Peyer's patch (tissue), 4 donors: ENCODE data around the gene PTH1R.

Source experiments
- POLR2A ChIP-seq, 2 donors: fragments of 450-650 bp; IDR thresholded peaks; one replicate each; pipeline ENCODE4 v1.5.1; 2017; ENCODE audit warnings: antibody characterized with exemption in 2 of 2, mild to moderate bottlenecking in 2 of 2, moderate library complexity in 2 of 2
- TF ChIP-seq, protein P1 (sequence below), 6 experiments: fragments of 450-650 bp in 4 of 6; fragments of 200-600 bp in 2 of 6; sonication (generic) in 1 of 6; IDR thresholded peaks; one replicate each; pipeline ENCODE4 v1.5.1; 2017 to 2019; ENCODE audit warnings: antibody characterized with exemption in 6 of 6, mild to moderate bottlenecking in 3 of 6, moderate library complexity in 1 of 6

DNA sequence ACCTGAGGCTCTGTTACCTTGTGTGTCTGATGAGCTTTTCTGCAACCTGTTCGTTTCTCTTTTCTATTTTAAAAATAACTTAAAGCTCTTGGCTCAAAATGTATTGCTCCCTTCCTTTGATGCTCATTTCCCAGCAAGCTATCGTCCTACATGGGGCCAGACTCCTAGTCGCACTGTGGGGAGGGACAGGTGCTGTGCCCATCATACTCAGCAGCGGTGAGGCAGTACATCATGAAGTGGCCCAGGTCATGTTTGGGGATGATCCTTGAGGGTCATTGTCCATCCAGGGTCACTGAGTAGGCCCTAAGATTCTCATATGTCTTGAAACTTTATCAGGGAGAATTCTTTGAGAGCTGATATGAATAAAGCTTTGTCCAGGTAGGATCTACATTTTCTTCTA lies 41.1 kb downstream of the PTH1R start:
- TF ChIP-seq, protein P1, sequence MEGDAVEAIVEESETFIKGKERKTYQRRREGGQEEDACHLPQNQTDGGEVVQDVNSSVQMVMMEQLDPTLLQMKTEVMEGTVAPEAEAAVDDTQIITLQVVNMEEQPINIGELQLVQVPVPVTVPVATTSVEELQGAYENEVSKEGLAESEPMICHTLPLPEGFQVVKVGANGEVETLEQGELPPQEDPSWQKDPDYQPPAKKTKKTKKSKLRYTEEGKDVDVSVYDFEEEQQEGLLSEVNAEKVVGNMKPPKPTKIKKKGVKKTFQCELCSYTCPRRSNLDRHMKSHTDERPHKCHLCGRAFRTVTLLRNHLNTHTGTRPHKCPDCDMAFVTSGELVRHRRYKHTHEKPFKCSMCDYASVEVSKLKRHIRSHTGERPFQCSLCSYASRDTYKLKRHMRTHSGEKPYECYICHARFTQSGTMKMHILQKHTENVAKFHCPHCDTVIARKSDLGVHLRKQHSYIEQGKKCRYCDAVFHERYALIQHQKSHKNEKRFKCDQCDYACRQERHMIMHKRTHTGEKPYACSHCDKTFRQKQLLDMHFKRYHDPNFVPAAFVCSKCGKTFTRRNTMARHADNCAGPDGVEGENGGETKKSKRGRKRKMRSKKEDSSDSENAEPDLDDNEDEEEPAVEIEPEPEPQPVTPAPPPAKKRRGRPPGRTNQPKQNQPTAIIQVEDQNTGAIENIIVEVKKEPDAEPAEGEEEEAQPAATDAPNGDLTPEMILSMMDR (IDR thresholded peaks at IDR 0.05), result no peak
- no peak for TF ChIP-seq POLR2A (IDR thresholded peaks at IDR 0.05)
